ENCODE results near the gene LCP1.

LCP1 gene

DNA sequence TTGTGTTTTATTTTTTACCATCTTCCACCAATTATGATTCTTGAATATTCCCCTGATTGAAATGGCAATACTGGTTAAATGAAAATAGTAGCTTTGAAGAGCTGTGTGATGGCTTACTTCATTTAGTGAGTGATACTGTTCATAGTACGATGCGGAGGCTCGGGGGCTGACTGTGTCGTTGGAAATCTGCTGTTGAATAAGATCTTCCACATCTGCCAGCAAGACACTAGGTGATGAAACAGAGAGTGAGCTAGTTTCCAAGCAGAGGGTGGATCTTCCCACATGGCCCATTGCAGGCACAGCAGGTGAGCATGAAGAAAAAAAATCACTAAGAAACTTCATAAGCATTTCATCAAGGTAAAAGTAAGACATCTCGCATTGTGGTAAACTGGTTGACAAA, 99.7 kb downstream of the LCP1 start:
- TF ChIP-seq, protein P1, sequence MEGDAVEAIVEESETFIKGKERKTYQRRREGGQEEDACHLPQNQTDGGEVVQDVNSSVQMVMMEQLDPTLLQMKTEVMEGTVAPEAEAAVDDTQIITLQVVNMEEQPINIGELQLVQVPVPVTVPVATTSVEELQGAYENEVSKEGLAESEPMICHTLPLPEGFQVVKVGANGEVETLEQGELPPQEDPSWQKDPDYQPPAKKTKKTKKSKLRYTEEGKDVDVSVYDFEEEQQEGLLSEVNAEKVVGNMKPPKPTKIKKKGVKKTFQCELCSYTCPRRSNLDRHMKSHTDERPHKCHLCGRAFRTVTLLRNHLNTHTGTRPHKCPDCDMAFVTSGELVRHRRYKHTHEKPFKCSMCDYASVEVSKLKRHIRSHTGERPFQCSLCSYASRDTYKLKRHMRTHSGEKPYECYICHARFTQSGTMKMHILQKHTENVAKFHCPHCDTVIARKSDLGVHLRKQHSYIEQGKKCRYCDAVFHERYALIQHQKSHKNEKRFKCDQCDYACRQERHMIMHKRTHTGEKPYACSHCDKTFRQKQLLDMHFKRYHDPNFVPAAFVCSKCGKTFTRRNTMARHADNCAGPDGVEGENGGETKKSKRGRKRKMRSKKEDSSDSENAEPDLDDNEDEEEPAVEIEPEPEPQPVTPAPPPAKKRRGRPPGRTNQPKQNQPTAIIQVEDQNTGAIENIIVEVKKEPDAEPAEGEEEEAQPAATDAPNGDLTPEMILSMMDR (IDR thresholded peaks at IDR 0.05; ENCODE audit: low read depth, low read length), result no peak
- Histone ChIP-seq H3K4me1 (no peaks in the 10 kb centered on the region), H3K27me3 (no peaks in the 10 kb centered on the region; the same call in 1 of the 2 replicates), H3K36me3 (no peaks in the 10 kb centered on the region), H3K4me3 (ENCODE audit: low read depth, low read length) (no peak overlapping the region), H3K9me3 (no peaks in the 10 kb centered on the region; the same call in 1 of the 2 replicates)
- no peak for DNase-seq

DNA sequence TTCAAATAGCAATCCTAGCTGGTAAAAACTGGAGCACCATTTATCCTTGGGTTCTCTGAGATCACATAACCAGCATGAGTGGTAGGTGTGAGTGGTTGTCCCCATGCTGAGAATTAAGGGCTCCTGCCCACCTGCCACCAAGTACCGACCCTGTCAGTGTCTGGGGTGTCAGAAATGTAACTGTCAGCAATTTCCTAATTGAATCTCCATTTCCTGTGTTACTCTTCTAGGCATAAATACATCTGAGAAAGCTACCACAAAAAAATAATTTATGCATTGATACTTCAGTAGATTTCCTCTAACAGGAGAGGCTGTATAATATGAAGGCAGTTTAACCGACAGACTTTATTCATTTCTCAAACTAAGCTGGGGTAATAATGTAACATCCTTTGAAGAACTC, 102.2 kb downstream of the LCP1 start:
- TF ChIP-seq, protein P1 (IDR thresholded peaks at IDR 0.05; ENCODE audit: low read depth, low read length), result no peak
- Histone ChIP-seq H3K4me1 (no peaks in the 10 kb centered on the region), H3K4me3 (ENCODE audit: low read depth, low read length) (no peak overlapping the region), H3K27me3 (no peaks in the 10 kb centered on the region), H3K36me3 (no peaks in the 10 kb centered on the region), H3K9me3 (no peaks in the 10 kb centered on the region)
- no peak for DNase-seq

DNA sequence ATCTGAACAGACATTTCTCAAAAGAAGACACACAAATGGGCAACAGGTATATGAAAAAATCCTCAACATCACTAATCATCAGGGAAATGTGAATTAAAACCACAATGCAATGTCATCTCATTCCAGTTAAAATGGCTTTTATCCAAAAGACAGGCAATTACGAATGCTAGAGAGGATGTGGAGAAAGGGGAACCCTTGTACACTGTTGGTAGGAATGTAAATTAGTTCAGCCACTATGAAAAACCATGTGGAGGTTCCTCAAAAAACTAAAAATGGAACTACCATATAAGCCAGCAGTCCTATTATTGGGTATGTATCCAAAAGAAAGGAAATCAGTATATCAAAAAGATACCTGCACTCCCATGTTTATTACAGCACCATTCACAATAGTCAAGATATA, 104.7 kb downstream of the LCP1 start:
- no peaks in the 10 kb centered on the region for H3K4me1 ChIP-seq
- TF ChIP-seq, protein P1 (IDR thresholded peaks at IDR 0.05; ENCODE audit: low read depth, low read length), result no peak

DNA sequence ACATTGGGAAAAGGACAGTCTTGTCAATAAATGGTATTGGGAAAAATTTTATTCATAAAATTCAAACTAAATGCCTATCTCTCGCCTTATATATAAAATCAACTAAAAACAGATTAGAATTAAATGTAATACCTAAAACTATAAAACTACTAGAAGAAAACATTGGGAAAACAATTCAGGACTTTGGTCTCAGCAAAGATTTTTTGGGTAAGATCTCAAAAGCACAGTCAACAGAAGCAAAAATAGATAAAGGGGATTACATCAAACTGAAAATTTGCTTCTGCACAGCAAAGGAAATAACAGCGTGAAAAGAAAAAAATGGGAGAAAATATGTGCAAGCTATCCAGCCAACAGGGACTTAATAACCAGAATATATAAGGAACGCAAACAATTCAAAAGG, 105.2 kb downstream of the LCP1 start:
- TF ChIP-seq, protein P1 (IDR thresholded peaks at IDR 0.05; ENCODE audit: low read depth, low read length), result no peak
- Histone ChIP-seq H3K27me3 (no peaks in the 10 kb centered on the region), H3K9me3 (no peaks in the 10 kb centered on the region), H3K4me1 (no peaks in the 10 kb centered on the region), H3K36me3 (no peaks in the 10 kb centered on the region), H3K4me3 (ENCODE audit: low read depth, low read length) (no peak overlapping the region)
- DNase-seq, result no peak

More for the DNA sequence above, 104.7 kb downstream of the LCP1 start:
- no peaks in the 10 kb centered on the region for H3K27me3 ChIP-seq
- no peaks in the 10 kb centered on the region for H3K9me3 ChIP-seq
- no peaks in the 10 kb centered on the region for H3K36me3 ChIP-seq
- no peak overlapping the region for H3K4me3 ChIP-seq (ENCODE audit: low read depth, low read length)
- no peak for DNase-seq
